GM23338 (cell line): ENCODE measurements around the gene TNFRSF21.

Experiments
- CREB1 ChIP-seq: fragments of 250-450 bp; sonication (Bioruptor Pico); IDR thresholded peaks from 2 replicates; pipeline ENCODE4 v1.5.0; 2020; ENCODE audit warnings: low read depth, mild to moderate bottlenecking, moderate library complexity
- CTCF ChIP-seq, 2 experiments: fragments of 200-600 bp in 1 of 2; sonication (generic) in 1 of 2; conservative IDR thresholded peaks; 2 replicates each; pipeline versions ENCODE4 v1.5.1 to v1.6.1; 2016 to 2017; ENCODE audit warnings: antibody characterized with exemption in 2 of 2, low read depth in 2 of 2, mild to moderate bottlenecking in 2 of 2, moderate library complexity in 1 of 2
- ETS1 ChIP-seq: IDR thresholded peaks from 2 replicates; pipeline ENCODE4 v1.6.1; 2016; ENCODE audit warnings: antibody characterized with exemption
- EZH2phosphoT487 ChIP-seq: fragments of 200-600 bp; sonication (generic); IDR thresholded peaks from one replicate; pipeline ENCODE4 v1.8.1; 2018; ENCODE audit warnings: antibody characterized with exemption; ENCODE audit not compliant: unreplicated experiment
- POLR2AphosphoS5 ChIP-seq: IDR thresholded peaks from 2 replicates; pipeline ENCODE4 v1.6.1; 2016; ENCODE audit warnings: antibody characterized with exemption, low read depth
- REST ChIP-seq: IDR thresholded peaks from one replicate; pipeline ENCODE4 v1.6.1; 2018; ENCODE audit warnings: antibody characterized with exemption; ENCODE audit not compliant: unreplicated experiment

- TF ChIP-seq EZH2phosphoT487 (no peak), CTCF (conservative IDR thresholded peaks at IDR 0.05; ENCODE audit: low read depth in 2 of 2) (no peak), ETS1 (no peak), CREB1 (CRISPR knock-in tag) (no peak), POLR2AphosphoS5 (no peak), REST (no peak)
These were observed 23.4 kb downstream of the TNFRSF21 start for GRCh38 chr6:47286301-47286700.
